ENCODE measurements around the gene ZDHHC8. TPM values are rescaled to one million over a fixed set of nuclear protein-coding genes. Genes with fewer than 3 reads are reported as not detected.

The ZDHHC8 gene
- total and polyA plus RNA-seq, 2 experiments from 2014 or later: 13.0 to 18.7 TPM

GRCh38 chr22:20194681-20195593 is 63.3 kb downstream of the ZDHHC8 start:
- H3K4me1 ChIP-seq (ENCODE audit: insufficient read depth): no peaks in the 10 kb centered on the region
- H2AFZ ChIP-seq: no peak overlapping the region
- no peaks in the 10 kb centered on the region for H3K36me3 ChIP-seq (ENCODE audit: low read depth)
- no peak overlapping the region for H3K4me2 ChIP-seq (ENCODE audit: unreplicated experiment)
- in situ Hi-C loops (cut with MboI): no loop called here
- peaks cover 2% of the 10 kb centered on the region for H3K27me3 ChIP-seq (replicated peaks; ENCODE audit: insufficient read depth)
- WGBS, 2 experiments (ENCODE audit: low coverage in 1 of 2, low lambda C conversion rate in 2 of 2, missing lambda C conversion rate in 2 of 2): 46 to 54% methylated on average over 13 to 15 of the region's 15 CpGs
- H3K9me3 ChIP-seq (ENCODE audit: low read depth): no peaks in the 10 kb centered on the region
- H3K27ac ChIP-seq: no peak overlapping the region
- no peaks in the 10 kb centered on the region for H3K9me2 ChIP-seq (ENCODE audit: insufficient read depth)
- no peaks in the 10 kb centered on the region for H3K79me2 ChIP-seq (ENCODE audit: insufficient read depth)
- no peaks in the 10 kb centered on the region for H3F3A ChIP-seq (ENCODE audit: insufficient read depth)
- no peak overlapping the region for H3K9ac ChIP-seq
- H4K20me1 ChIP-seq (ENCODE audit: insufficient read depth): no peaks in the 10 kb centered on the region
- no peak overlapping the region for H3K4me3 ChIP-seq
- TF ChIP-seq EZH2 (IDR thresholded peaks at IDR 0.05; ENCODE audit: insufficient read depth, poor library complexity, severe bottlenecking) (no peak), EZH2phosphoT487 (IDR thresholded peaks at IDR 0.05; ENCODE audit: insufficient read depth, low read depth) (no peak)
- DNase-seq: no peak

- Histone ChIP-seq H3K4me2 (ENCODE audit: unreplicated experiment) (no peak overlapping the region), H4K20me1 (ENCODE audit: insufficient read depth) (no peaks in the 10 kb centered on the region), H3K4me3 (no peak overlapping the region), H3K27ac (no peak overlapping the region), H3K9me3 (ENCODE audit: low read depth) (no peaks in the 10 kb centered on the region), H3K27me3 (replicated peaks; ENCODE audit: insufficient read depth) (peaks cover 5% of the 10 kb centered on the region), H3K79me2 (ENCODE audit: insufficient read depth) (no peaks in the 10 kb centered on the region), H3K9me2 (ENCODE audit: insufficient read depth) (no peaks in the 10 kb centered on the region), H3K9ac (no peak overlapping the region), H3K4me1 (ENCODE audit: insufficient read depth) (no peaks in the 10 kb centered on the region), H3F3A (ENCODE audit: insufficient read depth) (no peaks in the 10 kb centered on the region), H2AFZ (no peak overlapping the region), H3K36me3 (ENCODE audit: low read depth) (no peaks in the 10 kb centered on the region)
- WGBS, 2 experiments (ENCODE audit: low coverage in 1 of 2, low lambda C conversion rate in 2 of 2, missing lambda C conversion rate in 2 of 2): 49 to 56% methylated on average over 16 to 17 of the region's 19 CpGs
- TF ChIP-seq EZH2 (IDR thresholded peaks at IDR 0.05; ENCODE audit: insufficient read depth, poor library complexity, severe bottlenecking): no peak
- no peak for TF ChIP-seq EZH2phosphoT487 (IDR thresholded peaks at IDR 0.05; ENCODE audit: insufficient read depth, low read depth)
- in situ Hi-C loops (cut with MboI): no loop called here
- no peak for DNase-seq
Observed at GRCh38 chr22:20196094-20196842, 64.7 kb downstream of the ZDHHC8 start.

MicroRNAs within 50 kb of the gene (microRNA counts, 767-probe panel; counts per million panel counts)
- microRNA hsa-miR-1306-3p: 447 counts per million, percentile 86 among the panel's probes with 10 or more counts

Small RNA genes lying within 50 kb of the gene (microRNA-seq; reads per million reads assigned to microRNA genes)
- not detected for gene MIR6816 (ENCODE audit: borderline number of aligned reads)

Small RNA genes lying within 50 kb of the gene (small RNA-seq; reads per million reads assigned to genes)
- gene MIR6816 (ENCODE audit: low read depth, low replicate concordance) (not detected), gene RF00599 (ENCODE audit: low read depth, low replicate concordance) (not detected)

Other genes starting within 250 kb of the ZDHHC8 start
- gene COMT, start 190.0 kb upstream of the ZDHHC8 start, total RNA-seq (2014; rRNA removed; shearing (Covaris generic)): 423 and 490 TPM in 2 replicates
- 508 and 537 TPM in 2 replicates for gene COMT, start 190.0 kb upstream of the ZDHHC8 start, polyA plus RNA-seq (2016; fragmentation: Nextera tagmentation; extraction: Ambion mirVana)
- 20.1 and 38.4 TPM in 2 replicates for gene TXNRD2, start 190.0 kb upstream of the ZDHHC8 start, total RNA-seq (2014; rRNA removed; shearing (Covaris generic))
- 24.8 and 25.7 TPM in 2 replicates for gene TXNRD2, start 190.0 kb upstream of the ZDHHC8 start, polyA plus RNA-seq (2016; fragmentation: Nextera tagmentation; extraction: Ambion mirVana)
- gene ARVCF, start 115.0 kb upstream of the ZDHHC8 start, total RNA-seq (2014; rRNA removed; shearing (Covaris generic)): 4.0 and 7.5 TPM in 2 replicates
- 1.1 and 1.2 TPM in 2 replicates for gene ARVCF, start 115.0 kb upstream of the ZDHHC8 start, polyA plus RNA-seq (2016; fragmentation: Nextera tagmentation; extraction: Ambion mirVana)
- 41.9 and 45.0 TPM in 2 replicates for gene TANGO2, start 110.7 kb upstream of the ZDHHC8 start, total RNA-seq (2014; rRNA removed; shearing (Covaris generic))
- 27.3 and 33.5 TPM in 2 replicates for gene TANGO2, start 110.7 kb upstream of the ZDHHC8 start, polyA plus RNA-seq (2016; fragmentation: Nextera tagmentation; extraction: Ambion mirVana)
- 24.9 and 28.7 TPM in 2 replicates for gene DGCR8, start 51.6 kb upstream of the ZDHHC8 start, total RNA-seq (2014; rRNA removed; shearing (Covaris generic))
- 14.0 and 14.2 TPM in 2 replicates for gene DGCR8, start 51.6 kb upstream of the ZDHHC8 start, polyA plus RNA-seq (2016; fragmentation: Nextera tagmentation; extraction: Ambion mirVana)
- gene RANBP1, start 15.7 kb upstream of the ZDHHC8 start, total RNA-seq (2014; rRNA removed; shearing (Covaris generic)): 195 and 233 TPM in 2 replicates
- 252 and 253 TPM in 2 replicates for gene RANBP1, start 15.7 kb upstream of the ZDHHC8 start, polyA plus RNA-seq (2016; fragmentation: Nextera tagmentation; extraction: Ambion mirVana)
- 72.0 and 79.0 TPM in 2 replicates for gene TRMT2A, start 14.6 kb upstream of the ZDHHC8 start, total RNA-seq (2014; rRNA removed; shearing (Covaris generic))
- 38.1 and 42.2 TPM in 2 replicates for gene TRMT2A, start 14.6 kb upstream of the ZDHHC8 start, polyA plus RNA-seq (2016; fragmentation: Nextera tagmentation; extraction: Ambion mirVana)
- gene CCDC188, start 19.3 kb downstream of the ZDHHC8 start, total RNA-seq (2014; rRNA removed; shearing (Covaris generic)): 0.76 and 1.8 TPM in 2 replicates
- gene CCDC188, start 19.3 kb downstream of the ZDHHC8 start, polyA plus RNA-seq (2016; fragmentation: Nextera tagmentation; extraction: Ambion mirVana): 1.2 TPM in 2 replicates
- gene RTN4R, start 136.5 kb downstream of the ZDHHC8 start, total RNA-seq (2014; rRNA removed; shearing (Covaris generic)): 1.4 TPM in 1 of 2 replicates, not detected in the other
- 0.25 and 0.47 TPM in 2 replicates for gene RTN4R, start 136.5 kb downstream of the ZDHHC8 start, polyA plus RNA-seq (2016; fragmentation: Nextera tagmentation; extraction: Ambion mirVana)
- gene DGCR6L, start 188.3 kb downstream of the ZDHHC8 start, total RNA-seq (2014; rRNA removed; shearing (Covaris generic)): 73.3 and 84.6 TPM in 2 replicates
- 111 and 114 TPM in 2 replicates for gene DGCR6L, start 188.3 kb downstream of the ZDHHC8 start, polyA plus RNA-seq (2016; fragmentation: Nextera tagmentation; extraction: Ambion mirVana)